ENCODE results near the gene FBXO41.

Gene FBXO41

DNA sequence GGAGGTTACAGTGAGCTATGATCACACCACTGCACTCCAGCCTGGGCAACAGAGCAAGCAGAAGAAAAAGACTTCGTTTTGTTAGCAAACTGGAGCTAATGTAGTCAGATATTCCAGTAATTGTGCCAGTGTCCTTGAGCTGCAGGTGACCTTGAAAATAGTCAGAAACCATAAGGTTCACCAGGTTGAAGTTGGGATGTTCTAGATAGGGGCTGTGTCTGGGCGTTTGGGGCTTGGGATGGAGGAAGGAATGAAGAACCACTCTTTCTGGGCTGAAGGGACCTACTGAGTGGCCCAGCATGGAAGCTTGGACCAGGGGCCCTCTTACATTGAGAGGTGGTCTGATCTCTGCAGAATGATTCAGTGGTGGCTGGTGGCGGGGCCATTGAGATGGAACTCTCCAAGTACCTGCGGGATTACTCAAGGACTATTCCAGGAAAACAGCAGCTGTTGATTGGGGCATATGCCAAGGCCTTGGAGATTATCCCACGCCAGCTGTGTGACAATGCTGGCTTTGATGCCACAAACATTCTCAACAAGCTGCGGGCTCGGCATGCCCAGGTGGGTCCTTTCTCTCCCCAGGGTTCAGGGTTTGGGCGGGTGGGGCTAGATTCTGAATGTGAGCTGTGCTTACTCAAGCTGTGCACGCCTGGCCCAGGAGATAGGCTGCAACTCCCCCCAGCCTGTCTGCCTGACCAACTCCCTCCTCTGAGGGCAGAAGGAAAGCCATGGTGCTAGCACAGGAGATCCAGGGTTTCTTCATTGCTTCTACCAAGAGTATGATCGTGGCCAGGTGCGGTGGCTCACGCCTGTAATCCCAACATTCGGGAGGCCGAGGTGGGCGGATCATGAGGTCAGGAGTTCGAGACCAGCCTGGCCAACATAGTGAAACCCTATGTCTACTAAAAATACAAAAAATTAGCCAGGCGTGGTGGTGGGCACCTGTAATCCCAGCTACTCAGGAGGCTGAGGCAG, 33.1 kb downstream of the FBXO41 start:
- H3K9me2 ChIP-seq (replicated peaks; ENCODE audit: control insufficient read depth, low read length): no peaks in the 10 kb centered on the region
- H3K9me3 ChIP-seq (ENCODE audit: control insufficient read depth, insufficient read depth, low read length): no peaks in the 10 kb centered on the region
- no peak for TF ChIP-seq EZH2phosphoT487 (IDR thresholded peaks at IDR 0.05; ENCODE audit: borderline replicate concordance, low read length)
- TF ChIP-seq, protein P1, sequence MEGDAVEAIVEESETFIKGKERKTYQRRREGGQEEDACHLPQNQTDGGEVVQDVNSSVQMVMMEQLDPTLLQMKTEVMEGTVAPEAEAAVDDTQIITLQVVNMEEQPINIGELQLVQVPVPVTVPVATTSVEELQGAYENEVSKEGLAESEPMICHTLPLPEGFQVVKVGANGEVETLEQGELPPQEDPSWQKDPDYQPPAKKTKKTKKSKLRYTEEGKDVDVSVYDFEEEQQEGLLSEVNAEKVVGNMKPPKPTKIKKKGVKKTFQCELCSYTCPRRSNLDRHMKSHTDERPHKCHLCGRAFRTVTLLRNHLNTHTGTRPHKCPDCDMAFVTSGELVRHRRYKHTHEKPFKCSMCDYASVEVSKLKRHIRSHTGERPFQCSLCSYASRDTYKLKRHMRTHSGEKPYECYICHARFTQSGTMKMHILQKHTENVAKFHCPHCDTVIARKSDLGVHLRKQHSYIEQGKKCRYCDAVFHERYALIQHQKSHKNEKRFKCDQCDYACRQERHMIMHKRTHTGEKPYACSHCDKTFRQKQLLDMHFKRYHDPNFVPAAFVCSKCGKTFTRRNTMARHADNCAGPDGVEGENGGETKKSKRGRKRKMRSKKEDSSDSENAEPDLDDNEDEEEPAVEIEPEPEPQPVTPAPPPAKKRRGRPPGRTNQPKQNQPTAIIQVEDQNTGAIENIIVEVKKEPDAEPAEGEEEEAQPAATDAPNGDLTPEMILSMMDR (IDR thresholded peaks at IDR 0.05; ENCODE audit: low read depth, low read length, poor library complexity, severe bottlenecking): no peak
- no peaks in the 10 kb centered on the region for H3K27me3 ChIP-seq (ENCODE audit: control insufficient read depth, low read length)
- H3K36me3 ChIP-seq (ENCODE audit: control insufficient read depth, low read length): peaks cover 93% of the 10 kb centered on the region
- H3K4me2 ChIP-seq (ENCODE audit: low read length): no peak overlapping the region
- H3K27ac ChIP-seq (ENCODE audit: low read depth, low read length): no peak overlapping the region
- peaks cover 32% of the 10 kb centered on the region for H3F3A ChIP-seq (ENCODE audit: control insufficient read depth, insufficient read depth)
- no peak overlapping the region for H3K4me3 ChIP-seq (ENCODE audit: low read length)
- peaks cover 6% of the 10 kb centered on the region for H3K79me2 ChIP-seq (ENCODE audit: control insufficient read depth, low read length)
- peaks cover 7% of the 10 kb centered on the region; the same call in 1 of the 2 replicates for H4K20me1 ChIP-seq (ENCODE audit: control insufficient read depth, insufficient read depth, low read depth, low read length)
- no peaks in the 10 kb centered on the region for H3K4me1 ChIP-seq (ENCODE audit: control insufficient read depth, low read length)

DNA sequence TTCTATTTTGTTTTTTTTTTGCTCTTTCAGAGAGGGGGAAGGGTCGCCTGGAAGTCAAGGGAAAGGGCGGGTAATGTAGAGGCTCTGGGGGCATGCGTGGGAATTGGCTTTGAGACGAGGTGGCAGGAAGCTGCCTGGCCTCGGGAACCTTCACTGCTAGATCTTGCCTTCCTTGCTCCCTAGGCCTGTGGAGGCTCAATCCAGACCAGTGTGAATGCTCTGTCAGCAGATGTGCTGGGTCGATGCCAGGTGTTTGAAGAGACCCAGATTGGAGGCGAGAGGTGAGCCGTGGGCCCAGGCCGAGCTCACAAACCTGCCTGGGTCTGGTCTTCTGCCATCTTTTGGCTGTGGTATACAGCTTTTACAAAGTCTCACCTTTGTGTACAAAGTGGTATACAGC, 34.6 kb downstream of the FBXO41 start:
- H4K20me1 ChIP-seq (ENCODE audit: control insufficient read depth, insufficient read depth, low read depth, low read length): peaks cover 7% of the 10 kb centered on the region; the same call in 1 of the 2 replicates
- peaks cover 19% of the 10 kb centered on the region for H3K79me2 ChIP-seq (ENCODE audit: control insufficient read depth, low read length)
- H3K36me3 ChIP-seq (ENCODE audit: control insufficient read depth, low read length): peaks cover 93% of the 10 kb centered on the region
- TF ChIP-seq EZH2phosphoT487 (IDR thresholded peaks at IDR 0.05; ENCODE audit: borderline replicate concordance, low read length): no peak
- TF ChIP-seq, protein P1 (IDR thresholded peaks at IDR 0.05; ENCODE audit: low read depth, low read length, poor library complexity, severe bottlenecking): no peak
- H3K4me1 ChIP-seq (ENCODE audit: control insufficient read depth, low read length): no peaks in the 10 kb centered on the region
- no peak overlapping the region for H3K27ac ChIP-seq (ENCODE audit: low read depth, low read length)
- no peak overlapping the region for H3K4me2 ChIP-seq (ENCODE audit: low read length)
- H3K9me3 ChIP-seq (ENCODE audit: control insufficient read depth, insufficient read depth, low read length): no peaks in the 10 kb centered on the region
- H3K4me3 ChIP-seq (ENCODE audit: low read length): no peak overlapping the region
- H3K27me3 ChIP-seq (ENCODE audit: control insufficient read depth, low read length): no peaks in the 10 kb centered on the region
- H3F3A ChIP-seq (ENCODE audit: control insufficient read depth, insufficient read depth): peaks cover 31% of the 10 kb centered on the region
- no peaks in the 10 kb centered on the region for H3K9me2 ChIP-seq (replicated peaks; ENCODE audit: control insufficient read depth, low read length)

DNA sequence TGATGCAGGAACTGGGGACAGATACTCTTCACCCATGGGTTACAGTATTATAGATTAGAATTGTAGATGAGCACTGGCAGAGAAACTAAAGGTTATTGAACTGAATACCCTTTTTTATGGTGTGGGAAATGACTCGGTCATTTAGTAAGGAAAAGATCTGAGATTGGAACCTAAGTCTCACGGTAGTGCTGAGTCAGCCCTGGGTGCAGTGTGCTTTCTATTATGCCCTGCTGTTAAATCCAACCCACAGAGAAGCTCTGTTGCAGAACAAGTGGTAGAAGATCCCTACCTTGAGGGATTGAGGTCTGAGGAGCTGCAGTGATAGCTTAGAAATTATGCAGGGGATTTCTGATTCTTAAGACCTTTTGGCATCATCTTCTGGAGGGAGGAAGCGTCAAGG, 37.4 kb downstream of the FBXO41 start:
- Histone ChIP-seq H3K27ac (ENCODE audit: low read depth, low read length) (no peak overlapping the region), H3K4me2 (ENCODE audit: low read length) (no peak overlapping the region), H3F3A (ENCODE audit: control insufficient read depth, insufficient read depth) (peaks cover 4% of the 10 kb centered on the region; the same call in 1 of the 2 replicates), H3K9me2 (replicated peaks; ENCODE audit: control insufficient read depth, low read length) (no peaks in the 10 kb centered on the region), H3K79me2 (ENCODE audit: control insufficient read depth, low read length) (peaks cover 43% of the 10 kb centered on the region), H3K4me1 (ENCODE audit: control insufficient read depth, low read length) (no peaks in the 10 kb centered on the region), H3K4me3 (ENCODE audit: low read length) (no peak overlapping the region), H4K20me1 (ENCODE audit: control insufficient read depth, insufficient read depth, low read depth, low read length) (peaks cover 7% of the 10 kb centered on the region; the same call in 1 of the 2 replicates), H3K9me3 (ENCODE audit: control insufficient read depth, insufficient read depth, low read length) (no peaks in the 10 kb centered on the region), H3K36me3 (ENCODE audit: control insufficient read depth, low read length) (peaks cover 92% of the 10 kb centered on the region), H3K27me3 (ENCODE audit: control insufficient read depth, low read length) (no peaks in the 10 kb centered on the region)
- no peak for TF ChIP-seq EZH2phosphoT487 (IDR thresholded peaks at IDR 0.05; ENCODE audit: borderline replicate concordance, low read length)
- TF ChIP-seq, protein P1 (IDR thresholded peaks at IDR 0.05; ENCODE audit: low read depth, low read length, poor library complexity, severe bottlenecking): no peak
